PC-3 (cell line): ENCODE results near the gene MTHFS.

Experiments used
- EZH2 ChIP-seq: fragments of 300-600 bp; sonication (generic); IDR thresholded peaks from one replicate; pipeline ENCODE4 v1.6.1; 2017; ENCODE audit warnings: antibody characterized with exemption, mild to moderate bottlenecking, low read length; ENCODE audit not compliant: unreplicated experiment
- EZH2phosphoT487 ChIP-seq: fragments of 300-600 bp; sonication (generic); IDR thresholded peaks from 2 replicates; pipeline ENCODE4 v1.6.1; 2018; ENCODE audit warnings: mild to moderate bottlenecking, antibody characterized with exemption, low read length, borderline replicate concordance
- TF ChIP-seq, protein P1 (sequence below): fragments of 300-600 bp; sonication (generic); conservative IDR thresholded peaks from 2 replicates; pipeline ENCODE4 v1.5.1; 2017; ENCODE audit warnings: antibody characterized with exemption, low read depth, mild to moderate bottlenecking, low read length

DNA sequence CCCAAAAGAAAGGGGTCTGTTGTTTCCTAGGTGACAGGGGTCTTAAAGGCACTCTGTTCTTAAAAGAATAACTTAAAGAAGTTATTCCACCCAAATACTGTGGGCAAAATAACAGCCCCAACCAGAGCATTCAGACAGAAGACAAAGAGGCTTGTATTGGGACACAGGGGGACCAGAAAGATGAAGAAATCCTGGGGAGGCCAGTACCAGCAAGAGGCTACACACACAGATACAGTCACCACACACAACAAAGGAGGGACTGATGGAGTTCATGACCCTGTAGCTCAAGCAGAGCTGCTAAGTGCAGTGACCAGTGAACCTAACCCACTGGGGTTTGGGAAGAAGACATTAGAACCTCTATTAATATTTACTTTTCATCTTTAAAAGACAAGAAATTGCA lies 59.0 kb downstream of the MTHFS start:
- TF ChIP-seq, protein P1, sequence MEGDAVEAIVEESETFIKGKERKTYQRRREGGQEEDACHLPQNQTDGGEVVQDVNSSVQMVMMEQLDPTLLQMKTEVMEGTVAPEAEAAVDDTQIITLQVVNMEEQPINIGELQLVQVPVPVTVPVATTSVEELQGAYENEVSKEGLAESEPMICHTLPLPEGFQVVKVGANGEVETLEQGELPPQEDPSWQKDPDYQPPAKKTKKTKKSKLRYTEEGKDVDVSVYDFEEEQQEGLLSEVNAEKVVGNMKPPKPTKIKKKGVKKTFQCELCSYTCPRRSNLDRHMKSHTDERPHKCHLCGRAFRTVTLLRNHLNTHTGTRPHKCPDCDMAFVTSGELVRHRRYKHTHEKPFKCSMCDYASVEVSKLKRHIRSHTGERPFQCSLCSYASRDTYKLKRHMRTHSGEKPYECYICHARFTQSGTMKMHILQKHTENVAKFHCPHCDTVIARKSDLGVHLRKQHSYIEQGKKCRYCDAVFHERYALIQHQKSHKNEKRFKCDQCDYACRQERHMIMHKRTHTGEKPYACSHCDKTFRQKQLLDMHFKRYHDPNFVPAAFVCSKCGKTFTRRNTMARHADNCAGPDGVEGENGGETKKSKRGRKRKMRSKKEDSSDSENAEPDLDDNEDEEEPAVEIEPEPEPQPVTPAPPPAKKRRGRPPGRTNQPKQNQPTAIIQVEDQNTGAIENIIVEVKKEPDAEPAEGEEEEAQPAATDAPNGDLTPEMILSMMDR = no peak
- TF ChIP-seq EZH2 = no peak
- TF ChIP-seq EZH2phosphoT487 = no peak
